ENCODE data around the gene COL23A1. TPM values are rescaled to one million over a fixed set of nuclear protein-coding genes. Genes with fewer than 3 reads are reported as not detected.

The COL23A1 gene
- total and polyA plus RNA-seq, 2 of the 8 experiments (the other 6 are each of a cell fraction or from before 2014, with no cell fraction given), result 3.1 to 4.7 TPM

DNA sequence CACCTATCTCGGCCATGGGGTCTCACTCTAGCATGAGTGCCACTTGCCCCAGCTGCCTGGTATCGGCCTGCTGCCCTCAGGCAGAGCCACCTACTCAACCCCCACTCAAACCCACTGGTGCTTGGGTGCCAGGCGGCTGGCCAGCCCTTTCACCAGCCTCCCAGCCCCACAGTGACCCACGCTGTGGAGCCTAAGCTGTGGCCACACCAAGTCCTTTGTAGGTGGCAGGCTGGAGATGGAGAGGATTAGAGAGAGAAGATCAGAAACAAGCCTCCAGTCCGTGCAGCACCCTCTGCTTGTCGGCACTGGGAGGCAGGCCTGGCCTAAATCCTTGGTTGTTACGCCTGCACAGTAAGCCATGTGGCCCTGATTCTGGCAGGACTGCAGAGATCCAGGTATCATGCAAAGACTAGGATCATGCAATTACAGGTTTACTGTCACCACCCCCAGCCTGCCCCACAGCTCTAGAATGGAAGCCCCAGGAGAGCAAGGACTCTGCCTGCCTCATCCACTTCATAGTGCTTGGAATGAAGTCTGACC lies 171.7 kb downstream of the COL23A1 start:
- H2BK20ac ChIP-seq (ENCODE audit: low read length), result peak overlapping the region; percentile 7; the same call in 1 of the 2 replicates
- no peak overlapping the region for H2BK120ac ChIP-seq (replicated peaks; ENCODE audit: low read depth, low read length)
- no peaks in the 10 kb centered on the region for H3K27me3 ChIP-seq (replicated peaks in 1 of 4; ENCODE audit: control insufficient read depth in 3 of 4, extremely low read depth in 1 of 4, insufficient read depth in 3 of 4, low read length in 3 of 4)
- no peak overlapping the region for H3K4me3 ChIP-seq (ENCODE audit: extremely low read depth in 1 of 4, insufficient read depth in 2 of 4, low read depth in 3 of 4, low read length in 4 of 4)
- no peak for TF ChIP-seq CEBPB (IDR thresholded peaks at IDR 0.05; ENCODE audit: low read depth, low read length)
- no peak for TF ChIP-seq EP300 (IDR thresholded peaks at IDR 0.05; ENCODE audit: borderline replicate concordance in 1 of 2, low read depth in 2 of 2, low read length in 2 of 2)
- H3K4me1 ChIP-seq (replicated peaks in 1 of 4; ENCODE audit: control insufficient read depth in 3 of 4, insufficient read depth in 4 of 4, low read length in 3 of 4), result peaks cover 12 to 39% (median 22%) of the 10 kb centered on the region in 4 experiments
- no peak overlapping the region for H3K4me2 ChIP-seq (ENCODE audit: insufficient read depth in 1 of 2, low read depth in 2 of 2, low read length in 2 of 2)
- H4K8ac ChIP-seq (ENCODE audit: extremely low read depth, insufficient read depth, low read length), result peak overlapping the region; percentile 60; the same call in 1 of the 2 replicates
- no peak overlapping the region for H3K56ac ChIP-seq (replicated peaks; ENCODE audit: insufficient read length, low read depth, low read length)
- H2BK15ac ChIP-seq (ENCODE audit: low read length), result 0 out of 2 replicates have a peak overlapping the region, but pooled peaks have one; percentile 46
- no peaks in the 10 kb centered on the region for H3K36me3 ChIP-seq (ENCODE audit: control insufficient read depth in 2 of 4, insufficient read depth in 4 of 4, low read length in 3 of 4)
- FAIRE-seq (no peak), DNase-seq (ENCODE audit: low read depth in 1 of 2, low spot score in 2 of 2) (no peak)
- no peak overlapping the region for H3K9ac ChIP-seq (replicated peaks in 1 of 4; ENCODE audit: extremely low read depth in 1 of 4, low read depth in 3 of 4, low read length in 3 of 4)
- ChIA-PET CTCF (ENCODE audit: partially characterized antibody) (interaction anchor here (2.0 kb wide), 1 partner anchor 17 kb away, joined by 7 read pairs; no protein-coding TSS in a partner anchor), POLR2A (ENCODE audit: partially characterized antibody) (no interaction called here)
- H3K14ac ChIP-seq (ENCODE audit: insufficient read length), result no peak overlapping the region
- no peak overlapping the region for H3K23ac ChIP-seq (ENCODE audit: insufficient read length)
- no peaks in the 10 kb centered on the region for H3K9me3 ChIP-seq (ENCODE audit: insufficient read depth in 2 of 2, low read depth in 1 of 2, low read length in 1 of 2)
- peaks cover 2% of the 10 kb centered on the region for H3K79me1 ChIP-seq (ENCODE audit: low read depth, low read length)
- H3K4ac ChIP-seq (replicated peaks; ENCODE audit: insufficient read length, low read depth, low read length), result no peak overlapping the region
- peak overlapping the region; percentile 75 for H4K91ac ChIP-seq (replicated peaks; ENCODE audit: insufficient read length, low read length)
- peak overlapping the region; percentile 26 for H2BK5ac ChIP-seq (ENCODE audit: low read depth, low read length)
- H2BK12ac ChIP-seq (ENCODE audit: low read depth, low read length), result peak overlapping the region; percentile 91
- no peak overlapping the region for H4K5ac ChIP-seq (ENCODE audit: insufficient read length, low read depth, low read length)
- no peaks in the 10 kb centered on the region for H3K79me2 ChIP-seq (ENCODE audit: control insufficient read depth in 1 of 2, insufficient read depth in 2 of 2, low read length in 2 of 2)
- H2AFZ ChIP-seq (ENCODE audit: low read length), result no peak overlapping the region
- H3K23me2 ChIP-seq (ENCODE audit: low read depth, low read length), result no peaks in the 10 kb centered on the region
- H3K27ac ChIP-seq (ENCODE audit: low read depth, low read length), result no peak overlapping the region
- H4K20me1 ChIP-seq (replicated peaks in 1 of 2; ENCODE audit: control insufficient read depth in 1 of 2, insufficient read depth in 2 of 2, low read length in 2 of 2), result no peaks in the 10 kb centered on the region
- peak overlapping the region; percentile 20 for H2AK5ac ChIP-seq (ENCODE audit: low read depth, low read length)
- no peak overlapping the region for H3K18ac ChIP-seq (ENCODE audit: extremely low read depth, low read length)
- WGBS, 2 experiments (ENCODE audit: extremely low coverage in 1 of 2, insufficient coverage in 1 of 2, insufficient read length in 1 of 2, insufficient replicate concordance in 2 of 2, low coverage in 1 of 2, low lambda C conversion rate in 2 of 2, missing lambda C conversion rate in 1 of 2), result 89% methylated on average over 7 of the region's 7 CpGs; no CpG with 5 or more reads in 1 of the 2 experiments

All from H1 (cell line).